NK-92 (cell line): ENCODE measurements around the gene IFNK.

ENCODE experiments used
- DNase-seq: peaks from one replicate; lab custom pipeline; 2025; ENCODE audit not compliant: unreplicated experiment; lab: John Stamatoyannopoulos, UW

Gene IFNK

GRCh38 chr9:27510780-27511179 lies 13.3 kb upstream of the IFNK start:
- no peak for DNase-seq

DNA sequence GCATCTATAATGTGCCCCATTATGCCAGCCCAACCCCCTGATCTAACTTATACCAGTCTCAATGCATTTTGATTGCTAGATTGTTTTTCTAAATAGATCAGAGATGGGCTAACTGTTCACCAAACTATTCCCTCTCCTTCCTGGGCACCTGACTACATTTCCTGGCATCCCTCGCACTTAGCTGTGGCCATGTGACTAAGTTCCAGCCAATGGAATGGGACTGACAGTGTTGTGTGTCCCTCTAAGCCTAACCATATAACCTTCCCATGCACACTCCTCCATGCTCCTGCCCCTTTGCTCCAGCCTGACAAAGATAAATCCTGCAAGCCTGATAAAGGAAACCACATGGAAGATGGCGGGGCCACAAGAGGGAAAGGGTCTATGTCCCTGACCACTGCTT lies 12.3 kb upstream of the IFNK start:
- DNase-seq = no peak

- DNase-seq = no peak
Observed at GRCh38 chr9:27514551-27514950, 9.5 kb upstream of the IFNK start.

DNA sequence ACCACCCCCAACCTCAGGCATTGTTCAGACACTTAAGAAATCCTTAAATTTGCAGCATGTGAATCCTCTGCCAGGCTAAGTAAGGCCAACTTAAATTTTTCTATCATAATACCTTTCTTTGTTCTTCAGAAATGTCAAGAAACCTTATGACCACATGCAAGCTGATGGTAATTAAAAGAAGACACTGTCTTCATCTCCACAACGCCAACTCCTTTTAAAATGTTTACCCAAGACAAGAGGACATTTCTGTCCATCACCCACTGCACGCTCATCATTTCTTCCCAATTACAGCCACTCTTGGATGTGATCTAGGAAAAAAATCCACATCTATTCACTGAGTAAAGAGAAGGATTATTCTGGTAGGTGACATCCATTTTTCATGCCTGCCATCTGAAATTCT lies 6.1 kb upstream of the IFNK start:
- no peak for DNase-seq

- no peak for DNase-seq
Observed at GRCh38 chr9:27518809-27519208, 5.3 kb upstream of the IFNK start.

DNA sequence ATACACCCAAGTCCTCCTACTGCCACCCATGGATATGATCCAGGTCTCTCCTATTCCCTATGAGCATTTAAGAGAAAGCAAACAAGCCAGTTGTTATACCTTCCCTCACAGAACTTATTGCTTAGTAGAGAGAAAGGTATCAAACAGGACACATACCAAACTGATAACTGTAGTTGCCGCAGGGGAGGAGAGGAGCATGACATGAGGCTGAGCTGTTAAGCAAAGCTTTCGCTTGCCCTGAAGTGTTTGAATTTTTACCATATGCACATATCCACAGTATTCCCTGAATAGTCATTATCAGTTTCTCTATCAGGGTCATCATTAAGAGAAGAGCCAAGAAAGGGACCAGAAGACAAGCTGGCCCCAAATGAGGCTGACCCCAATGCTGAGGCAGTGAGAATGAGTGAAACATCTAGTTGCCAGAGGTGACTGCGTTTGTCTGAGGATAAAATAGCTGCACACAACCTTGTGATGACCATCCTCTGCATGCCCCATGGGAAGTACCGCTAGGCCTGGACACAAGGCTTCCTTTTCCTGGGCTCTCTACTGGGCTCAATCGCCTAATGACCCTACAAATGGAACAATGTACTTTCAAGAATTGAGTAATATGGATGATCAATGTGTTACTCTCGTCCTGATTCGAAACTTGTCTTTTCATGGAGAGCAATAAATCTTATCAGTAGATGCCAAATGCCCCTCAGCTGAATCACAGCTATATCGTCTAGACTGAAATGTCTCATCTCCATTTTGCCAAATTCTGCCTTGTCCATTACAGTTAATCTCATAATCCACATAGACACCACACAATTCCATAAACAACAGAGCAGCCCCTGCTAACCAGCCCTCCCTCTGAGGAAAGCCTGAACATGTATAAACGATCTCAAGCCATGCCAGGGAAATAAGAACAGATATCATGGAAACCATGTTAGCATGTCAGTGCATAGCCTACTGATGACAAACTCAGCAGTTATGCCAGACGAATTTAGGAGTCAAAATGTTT lies 4.3 kb upstream of the IFNK start:
- no peak for DNase-seq

GRCh38 chr9:27520986-27521385 lies 3.1 kb upstream of the IFNK start:
- no peak for DNase-seq

DNA sequence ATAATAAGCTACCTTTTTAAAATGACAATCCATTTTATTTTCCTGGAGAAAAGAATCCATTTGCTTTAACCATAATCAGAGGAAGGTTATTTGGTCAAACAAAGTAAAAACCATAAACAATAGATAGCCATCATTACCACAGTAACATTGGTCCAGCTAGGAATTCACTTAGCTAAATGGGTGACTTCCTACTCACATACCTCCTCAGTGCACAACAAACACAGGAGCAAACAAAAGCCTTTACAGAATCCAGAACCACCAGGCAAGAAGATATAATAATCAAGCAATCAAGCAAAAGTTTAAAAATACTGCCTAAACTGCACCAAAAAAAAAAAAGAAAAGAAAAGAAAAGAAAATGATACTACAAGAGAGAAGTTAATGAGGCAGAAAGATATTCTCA lies 949 bp upstream of the IFNK start:
- DNase-seq = no peak

GRCh38 chr9:27527702-27528075 lies 3.6 kb downstream of the IFNK start:
- DNase-seq = no peak

GRCh38 chr9:27528076-27528885 lies 4.2 kb downstream of the IFNK start:
- DNase-seq = no peak

DNA sequence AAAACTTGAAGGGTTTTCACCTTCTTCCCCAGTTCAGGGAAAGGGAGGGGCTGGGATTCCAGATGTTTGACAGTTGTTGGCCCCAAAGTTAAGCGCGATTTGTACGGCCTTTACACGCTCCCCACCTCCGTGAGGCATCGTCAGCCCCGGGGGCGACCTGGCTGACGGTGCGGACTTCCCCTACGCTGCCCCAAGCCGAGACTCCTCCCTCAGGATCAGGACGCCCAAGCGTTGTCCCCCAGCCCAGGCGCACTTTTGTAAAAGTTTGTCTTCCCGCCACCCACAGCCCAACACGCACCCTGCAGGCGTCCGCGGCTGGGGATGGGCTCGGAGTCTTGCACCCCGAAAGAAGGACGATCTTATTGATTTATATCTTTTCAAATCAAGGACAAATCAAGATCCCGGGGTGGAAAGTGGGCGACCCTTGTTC lies 4.8 kb downstream of the IFNK start:
- DNase-seq = no peak

DNA sequence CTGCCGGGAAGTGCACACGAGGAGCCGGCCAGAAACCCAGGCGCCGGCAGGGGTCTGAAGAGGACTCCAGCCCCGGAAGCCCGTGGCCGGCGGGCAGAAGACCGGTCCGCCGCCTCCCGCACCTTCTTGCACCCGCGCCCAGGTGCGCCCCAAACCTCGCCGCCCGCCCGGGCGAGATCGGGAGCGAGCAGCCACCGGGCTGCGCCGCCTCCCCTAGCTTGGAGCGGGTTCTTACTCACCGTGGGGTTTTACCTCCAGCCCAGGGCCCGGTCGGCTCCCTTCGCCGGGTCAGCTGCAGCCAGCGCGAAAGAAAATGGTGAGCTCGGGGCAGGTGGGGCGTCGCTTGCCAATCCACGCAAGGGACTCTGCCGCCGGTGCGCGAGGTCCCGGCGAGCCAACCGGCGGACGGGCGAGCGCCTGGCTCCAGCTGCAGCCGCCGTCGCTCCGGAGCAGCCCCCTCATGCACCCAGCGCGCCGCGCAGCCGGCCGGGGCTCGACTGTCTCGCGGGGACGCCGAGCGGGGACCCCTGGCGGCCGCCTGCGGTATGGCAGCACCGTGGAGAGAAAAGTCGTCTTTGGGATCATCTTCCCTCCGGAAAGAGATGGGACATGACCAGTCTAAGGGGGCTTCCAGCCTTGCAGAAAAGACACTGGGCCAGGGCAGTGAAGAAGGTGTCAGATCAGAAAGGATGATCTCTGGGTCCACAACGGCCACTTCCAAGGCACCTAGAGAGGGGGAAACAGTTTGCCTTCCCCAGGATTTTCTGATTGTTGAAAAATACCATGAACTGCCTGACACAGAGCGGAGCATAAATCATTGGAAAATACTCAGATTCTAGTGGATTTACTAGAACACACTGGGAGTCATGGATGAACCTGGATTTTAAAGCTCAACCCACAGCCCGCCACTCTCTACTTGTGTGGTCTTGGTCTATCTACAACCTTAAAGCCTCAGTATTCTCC lies 5.5 kb downstream of the IFNK start, which contains the start of gene MOB3B:
TSS of gene MOB3B (minus strand) at position 499 of the 963 bp plus-strand sequence. CDS start 74,264 bp downstream, outside the sequence.
- DNase-seq = no peak

DNA sequence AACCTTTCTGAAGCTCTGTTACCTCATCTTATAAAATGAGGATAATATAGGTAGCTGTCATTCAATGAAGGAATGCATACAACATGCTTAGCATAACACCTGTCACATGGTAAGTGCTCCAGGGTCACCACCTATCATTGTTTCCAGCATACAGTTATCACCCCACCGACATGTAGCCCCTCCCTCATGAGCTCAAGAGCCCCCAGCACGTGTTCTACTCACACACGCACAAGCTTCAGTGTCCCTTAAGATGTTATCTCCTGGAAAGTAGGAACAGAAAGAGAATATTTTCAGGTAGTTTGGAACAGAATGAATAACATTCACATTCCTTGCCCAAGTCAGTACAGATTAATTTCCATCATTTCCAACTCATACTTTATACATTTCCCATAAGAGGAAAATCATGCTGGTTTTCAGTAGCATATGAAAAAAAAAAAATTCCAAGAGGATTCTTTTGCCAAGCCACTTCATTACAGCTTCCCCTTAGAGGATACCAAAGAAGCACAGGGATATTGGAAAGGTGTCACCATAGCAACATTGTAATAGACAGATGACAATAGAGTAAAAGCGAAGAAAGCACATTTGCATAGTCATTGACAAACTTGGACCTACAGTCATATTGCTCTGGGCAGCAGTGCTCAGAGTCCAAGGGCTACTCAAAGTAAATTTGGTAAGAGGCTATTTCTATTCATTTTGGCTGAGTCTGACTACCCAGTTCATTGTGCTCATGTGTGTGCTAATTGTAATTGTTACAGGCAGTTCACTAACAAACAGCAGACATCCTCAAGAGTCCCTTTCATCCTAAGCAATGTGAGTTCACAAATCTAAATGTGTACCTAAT lies 7.0 kb downstream of the IFNK start:
- no peak for DNase-seq

DNA sequence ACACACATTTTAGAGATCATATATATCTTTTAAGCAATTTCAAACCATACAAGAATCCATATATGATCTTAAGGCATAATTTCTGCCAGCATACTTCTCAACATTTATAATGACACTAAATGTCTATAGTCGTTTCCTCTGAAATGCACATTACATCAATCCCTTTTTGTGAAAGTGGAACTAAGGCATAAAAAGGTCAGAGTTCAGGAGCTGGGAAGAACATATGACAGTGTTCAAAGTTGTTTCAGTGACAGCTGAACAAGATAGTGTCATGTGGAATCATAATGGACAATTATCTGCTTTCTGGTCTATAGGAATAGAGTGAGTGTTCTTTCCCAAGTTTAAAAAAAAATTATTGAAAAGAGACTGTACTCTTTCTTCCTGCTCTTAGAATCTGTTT lies 8.0 kb downstream of the IFNK start:
- DNase-seq = no peak

- no peak for DNase-seq
Observed at GRCh38 chr9:27533311-27533710, 9.2 kb downstream of the IFNK start.

DNA sequence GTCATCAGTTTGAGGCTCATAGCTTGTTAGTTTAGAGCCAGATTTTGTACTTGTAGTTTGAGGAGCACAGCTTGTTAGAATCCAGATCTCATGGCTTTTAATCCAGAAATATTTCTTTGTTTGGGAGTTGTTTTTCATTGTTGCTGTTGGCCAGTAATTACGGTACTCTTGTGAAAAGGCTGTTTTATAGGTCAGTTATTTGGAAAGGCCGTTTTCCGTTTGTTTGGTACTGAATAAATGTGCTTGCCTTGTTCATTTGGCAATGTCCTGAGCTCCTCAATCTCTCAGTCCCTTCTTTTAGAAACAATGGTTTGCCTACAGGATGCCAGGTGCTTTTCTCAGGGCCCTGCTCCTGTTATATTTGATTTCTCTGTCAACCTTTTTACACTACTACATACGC lies 10.0 kb downstream of the IFNK start:
- DNase-seq = no peak

DNA sequence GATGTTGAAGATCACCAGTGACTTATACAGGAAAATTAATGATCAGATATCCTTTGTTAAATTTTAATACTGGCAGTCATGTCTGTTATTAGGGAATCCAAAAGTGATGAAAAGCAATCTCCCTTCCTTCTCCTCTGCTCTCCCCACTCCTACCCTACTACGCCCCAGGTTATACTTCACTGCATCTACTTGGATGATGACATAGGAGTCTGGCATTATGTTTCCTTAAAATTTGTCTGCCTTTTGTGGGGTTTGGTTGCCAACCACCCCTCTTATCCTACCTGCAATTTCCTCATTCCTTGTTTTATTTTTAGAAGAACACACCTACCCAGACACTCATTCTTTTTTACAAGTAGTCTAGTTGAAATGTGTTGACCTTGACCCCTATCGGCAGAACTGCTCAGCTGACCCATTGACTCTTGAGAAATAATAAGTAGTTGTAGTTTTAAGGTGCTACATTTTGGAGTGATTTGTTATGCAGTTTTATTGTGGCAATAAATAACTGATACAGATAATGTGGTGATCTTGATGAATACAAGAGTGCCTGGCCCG lies 10.6 kb downstream of the IFNK start:
- no peak for DNase-seq

- DNase-seq = no peak
Observed at GRCh38 chr9:27535701-27536118, 11.6 kb downstream of the IFNK start.

- no peak for DNase-seq
Observed at GRCh38 chr9:27536168-27536567, 12.1 kb downstream of the IFNK start.
